H9 (cell line): ENCODE data around the gene UFSP1. TPM values are rescaled to one million over a fixed set of nuclear protein-coding genes. Genes with fewer than 3 reads are reported as not detected.

Source experiments
- DNase-seq: peaks from one replicate; pipeline ENCODE4 v3.0.0-alpha.2; 2017
- H2AFZ ChIP-seq: one replicate; pipeline ENCODE4 v1.6.1; 2013; ENCODE audit warnings: mild to moderate bottlenecking, low read length, control low read depth, moderate library complexity
- H2AK5ac ChIP-seq: 2 replicates; pipeline ENCODE4 v1.6.1; 2013; ENCODE audit warnings: low read length, control low read depth, mixed read lengths; ENCODE audit not compliant: insufficient read length
- H2BK120ac ChIP-seq: one replicate; pipeline ENCODE4 v1.6.1; 2013; ENCODE audit warnings: low read depth, mild to moderate bottlenecking, low read length, control low read depth, inconsistent platforms; ENCODE audit not compliant: poor library complexity, severe bottlenecking
- H2BK12ac ChIP-seq: 2 replicates; pipeline ENCODE4 v1.6.1; 2013; ENCODE audit warnings: low read length, control low read depth, mixed read lengths, low read depth; ENCODE audit not compliant: insufficient read length
- H2BK15ac ChIP-seq: 2 replicates; pipeline ENCODE4 v1.6.1; 2013; ENCODE audit warnings: low read depth, low read length, control low read depth
- H2BK20ac ChIP-seq: one replicate; pipeline ENCODE4 v1.6.1; 2013; ENCODE audit warnings: low read depth, mild to moderate bottlenecking, low read length, control low read depth, inconsistent platforms; ENCODE audit not compliant: poor library complexity, severe bottlenecking
- H2BK5ac ChIP-seq: 2 replicates; pipeline ENCODE4 v1.6.1; 2013; ENCODE audit warnings: low read length, control low read depth, mixed read lengths; ENCODE audit not compliant: insufficient read length
- H3K14ac ChIP-seq: 2 replicates; pipeline ENCODE4 v1.6.1; 2013; ENCODE audit warnings: low read length, control low read depth; ENCODE audit not compliant: insufficient read depth
- H3K18ac ChIP-seq: 2 replicates; pipeline ENCODE4 v1.6.1; 2013; ENCODE audit warnings: low read depth, mild to moderate bottlenecking, mixed read lengths, low read length, control low read depth; ENCODE audit not compliant: insufficient read length
- H3K23ac ChIP-seq: 2 replicates; pipeline ENCODE4 v1.6.1; 2013; ENCODE audit warnings: low read length, control low read depth, mixed read lengths, low read depth; ENCODE audit not compliant: insufficient read length
- H3K23me2 ChIP-seq: 2 replicates; pipeline ENCODE4 v1.6.1; 2013; ENCODE audit warnings: low read depth, mild to moderate bottlenecking, mixed read lengths, low read length, control low read depth; ENCODE audit not compliant: insufficient read length, poor library complexity, severe bottlenecking
- H3K27ac ChIP-seq: 2 replicates; pipeline ENCODE4 v1.5.1; 2013; ENCODE audit warnings: low read length, control low read depth, mixed read lengths, low read depth; ENCODE audit not compliant: insufficient read length
- H3K27me3 ChIP-seq: 2 replicates; pipeline ENCODE4 v1.6.1; 2013; ENCODE audit warnings: low read length, control low read depth, inconsistent platforms; ENCODE audit not compliant: insufficient read depth
- H3K4ac ChIP-seq: 2 replicates; pipeline ENCODE4 v1.6.1; 2013; ENCODE audit warnings: low read depth, mild to moderate bottlenecking, control low read depth, inconsistent platforms, low read length, moderate library complexity
- H3K4me1 ChIP-seq: 2 replicates; pipeline ENCODE4 v1.6.1; 2013; ENCODE audit warnings: low read length, control low read depth, inconsistent platforms; ENCODE audit not compliant: insufficient read depth
- H3K4me2 ChIP-seq: 2 replicates; pipeline ENCODE4 v1.6.1; 2013; ENCODE audit warnings: low read length, control low read depth, mixed read lengths; ENCODE audit not compliant: insufficient read length, insufficient read depth
- H3K56ac ChIP-seq: 2 replicates; pipeline ENCODE4 v1.6.1; 2013; ENCODE audit warnings: low read depth, mild to moderate bottlenecking, mixed read lengths, low read length, control low read depth; ENCODE audit not compliant: insufficient read length
- H3K79me1 ChIP-seq: 2 replicates; pipeline ENCODE4 v1.6.1; 2013; ENCODE audit warnings: low read depth, mild to moderate bottlenecking, moderate library complexity, low read length, control low read depth, inconsistent platforms; ENCODE audit not compliant: insufficient read depth, poor library complexity, severe bottlenecking
- H3K79me2 ChIP-seq: 2 replicates; pipeline ENCODE4 v1.6.1; 2013; ENCODE audit warnings: low read length, control low read depth, inconsistent platforms; ENCODE audit not compliant: insufficient read depth
- H3K9ac ChIP-seq: 2 replicates; pipeline ENCODE4 v1.6.1; 2013; ENCODE audit warnings: low read length, control low read depth, mixed read lengths; ENCODE audit not compliant: insufficient read length; ENCODE audit errors: extremely low read depth
- H3K9me3 ChIP-seq: one replicate; pipeline ENCODE4 v1.6.1; 2013; ENCODE audit warnings: low read depth, low read length, inconsistent platforms; ENCODE audit not compliant: control insufficient read depth
- H3T11ph ChIP-seq: one replicate; pipeline ENCODE4 v1.6.1; 2013; ENCODE audit warnings: mild to moderate bottlenecking, low read length, control low read depth, inconsistent platforms
- H4K20me1 ChIP-seq: one replicate; pipeline ENCODE4 v1.6.1; 2013; ENCODE audit not compliant: control insufficient read depth, insufficient read length, insufficient read depth
- H4K5ac ChIP-seq: 2 replicates; pipeline ENCODE4 v1.6.1; 2013; ENCODE audit warnings: low read depth, mild to moderate bottlenecking, mixed read lengths, low read length, control low read depth; ENCODE audit not compliant: insufficient read length
- H4K8ac ChIP-seq: replicated peaks from 2 replicates; pipeline ENCODE4 v1.6.1; 2013; ENCODE audit warnings: low read length, control low read depth, mixed read lengths, low read depth; ENCODE audit not compliant: insufficient read length
- H4K91ac ChIP-seq: 2 replicates; pipeline ENCODE4 v1.6.1; 2013; ENCODE audit warnings: low read depth, mild to moderate bottlenecking, moderate library complexity, mixed read lengths, low read length, control low read depth; ENCODE audit not compliant: insufficient read length
- H3K27ac Mint-ChIP-seq, 3 experiments: 2 replicates in 2 of 3; 3 replicates in 1 of 3; pipeline ENCODE4 v1.8.0; 2020 to 2021; ENCODE audit warnings: mixed read lengths in 3 of 3, mild to moderate bottlenecking in 1 of 3, moderate library complexity in 1 of 3
- H3K27me3 Mint-ChIP-seq: 2 replicates; pipeline ENCODE4 v1.8.0; 2021; ENCODE audit warnings: low read depth, mild to moderate bottlenecking, moderate library complexity, mixed read lengths
- H3K36me3 Mint-ChIP-seq, 3 experiments: 2 replicates in 2 of 3; 3 replicates in 1 of 3; pipeline ENCODE4 v1.8.0; 2020 to 2021; ENCODE audit warnings: low read depth in 3 of 3, mixed read lengths in 3 of 3; ENCODE audit not compliant: insufficient read depth in 1 of 3
- H3K4me1 Mint-ChIP-seq, 2 experiments: 2 replicates each; pipeline ENCODE4 v1.8.0; 2020; ENCODE audit warnings: mixed read lengths in 2 of 2
- H3K4me3 Mint-ChIP-seq, 2 experiments: 2 replicates in 1 of 2; 3 replicates in 1 of 2; pipeline ENCODE4 v1.8.0; 2020 to 2021; ENCODE audit warnings: mild to moderate bottlenecking in 2 of 2, mixed read lengths in 2 of 2, moderate library complexity in 1 of 2
- H3K9me3 Mint-ChIP-seq, 2 experiments: 2 replicates in 1 of 2; 3 replicates in 1 of 2; pipeline ENCODE4 v1.8.0; 2020; ENCODE audit warnings: mild to moderate bottlenecking in 2 of 2, mixed read lengths in 2 of 2, moderate library complexity in 1 of 2
- CTCF ChIP-seq: fragments of 200-600 bp; sonication (generic); conservative IDR thresholded peaks from 3 replicates; pipeline ENCODE4 v1.8.0; 2021; ENCODE audit warnings: antibody characterized with exemption, mild to moderate bottlenecking
- WGBS: extraction: QIAGEN DNeasy Blood & Tissue Kit; methylation state at CpG from one replicate; pipeline ENCODE4 v1.1.7; 2013; ENCODE audit warnings: missing lambda C conversion rate, low lambda C conversion rate, mixed read lengths; ENCODE audit not compliant: insufficient read length; ENCODE audit errors: extremely low coverage; 5-methylcytosine and 5-hydroxymethylcytosine counted together
- total RNA-seq: library from RNA; stranded (reverse); gene quantifications from 2 replicates; pipeline ENCODE4 v1.2.1, GENCODE V29; 2021

The UFSP1 gene
- total RNA-seq, 1 experiment from 2014 or later, result 4.3 TPM

DNA sequence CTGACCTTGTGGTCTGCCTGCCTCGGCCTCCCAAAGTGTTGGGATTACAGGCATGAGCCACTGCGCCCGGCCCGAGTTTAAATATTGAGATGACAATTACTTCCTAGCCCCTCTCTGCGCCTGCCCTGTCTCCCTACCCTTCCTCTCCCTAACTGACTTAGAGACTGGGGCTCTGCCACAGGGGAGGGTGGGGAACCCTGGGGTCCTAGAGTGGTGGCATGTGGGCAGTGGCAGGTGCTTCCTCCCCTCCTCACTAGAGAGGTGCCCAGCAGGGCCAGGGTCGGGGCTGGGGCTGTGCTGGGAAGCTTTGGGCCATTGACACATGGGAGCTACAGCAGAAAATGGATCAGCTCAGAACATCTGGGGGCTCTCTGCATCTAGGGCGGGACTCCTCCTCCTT lies 13.1 kb upstream of the UFSP1 start:
- Histone ChIP-seq H2BK20ac (no peak overlapping the region), H3K23me2 (no peaks in the 10 kb centered on the region), H3K79me1 (no peaks in the 10 kb centered on the region), H4K8ac (no peak overlapping the region), H2AK5ac (no peak overlapping the region), H2BK5ac (no peak overlapping the region), H4K20me1 (no peaks in the 10 kb centered on the region), H4K91ac (no peak overlapping the region), H3K9me3 (no peaks in the 10 kb centered on the region), H2BK120ac (no peak overlapping the region), H3K18ac (no peak overlapping the region), H3K56ac (no peak overlapping the region), H3K23ac (no peak overlapping the region), H2BK12ac (no peak overlapping the region), H3K9ac (no peak overlapping the region), H3K27me3 (no peaks in the 10 kb centered on the region), H3K4ac (no peak overlapping the region), H3T11ph (no peak overlapping the region), H3K4me2 (no peak overlapping the region), H2BK15ac (no peak overlapping the region), H3K27ac (no peak overlapping the region), H3K14ac (no peak overlapping the region), H3K4me1 (no peaks in the 10 kb centered on the region), H3K79me2 (no peaks in the 10 kb centered on the region), H2AFZ (no peak overlapping the region), H4K5ac (no peak overlapping the region)
- DNase-seq, result no peak
- Mint-ChIP-seq H3K4me1 (peaks cover 0 to 4% of the 10 kb centered on the region in 2 experiments; a peak in 1 of 4 replicates), H3K27me3 (peaks cover 5% of the 10 kb centered on the region), H3K4me3 (no peak overlapping the region), H3K9me3 (no peaks in the 10 kb centered on the region), H3K36me3 (no peaks in the 10 kb centered on the region), H3K27ac (no peak overlapping the region)
- WGBS, result no CpG with 5 or more reads among the region's 7 CpGs
- TF ChIP-seq CTCF, result no peak
